Measurements from ENCODE around the gene SLC25A13. TPM values are rescaled to one million over a fixed set of nuclear protein-coding genes. Genes with fewer than 3 reads are reported as not detected.

Gene SLC25A13
- total and polyA plus RNA-seq, 9 donors = 11.4 to 32.6 (median 23.1) TPM

GRCh38 chr7:96179341-96179740 is 142.6 kb downstream of the SLC25A13 start:
- no peak for DNase-seq
- TF ChIP-seq CTCF (IDR thresholded peaks at IDR 0.05) (no peak), POLR2A (IDR thresholded peaks at IDR 0.05) (no peak), EP300 (IDR thresholded peaks at IDR 0.05) (no peak)
- H3K36me3 ChIP-seq = no peaks in the 10 kb centered on the region
- no peaks in the 10 kb centered on the region for H3K9me3 ChIP-seq
- WGBS, 3 donors = 72 to 82% (median 78%) methylated on average over 3 of the region's 3 CpGs
- no peaks in the 10 kb centered on the region for H3K4me1 ChIP-seq (ENCODE audit: insufficient read depth)
- no peak overlapping the region for H3K4me3 ChIP-seq
- intact Hi-C loops (cut with DNase I) = no loop called here
- no peak overlapping the region for H3K27ac ChIP-seq
- H3K27me3 ChIP-seq = no peaks in the 10 kb centered on the region

- no peaks in the 10 kb centered on the region for H3K27me3 ChIP-seq
- no peaks in the 10 kb centered on the region for H3K36me3 ChIP-seq
- 83 to 93% (median 87%) methylated on average over 2 of the region's 2 CpGs for WGBS, 3 donors
- H3K4me1 ChIP-seq (ENCODE audit: insufficient read depth) = no peaks in the 10 kb centered on the region
- H3K4me3 ChIP-seq = no peak overlapping the region
- TF ChIP-seq POLR2A (IDR thresholded peaks at IDR 0.05) = no peak
- no peak for TF ChIP-seq CTCF (IDR thresholded peaks at IDR 0.05)
- TF ChIP-seq EP300 (IDR thresholded peaks at IDR 0.05) = no peak
- H3K27ac ChIP-seq = no peak overlapping the region
- no peaks in the 10 kb centered on the region for H3K9me3 ChIP-seq
- no peak for DNase-seq
- intact Hi-C loops (cut with DNase I) = no loop called here
Measured at GRCh38 chr7:96178581-96178980, 143.3 kb downstream of the SLC25A13 start.

GRCh38 chr7:96177353-96177752 is 144.5 kb downstream of the SLC25A13 start:
- intact Hi-C loops (cut with DNase I) = no loop called here
- H3K27ac ChIP-seq = no peak overlapping the region
- no peaks in the 10 kb centered on the region for H3K4me1 ChIP-seq (ENCODE audit: insufficient read depth)
- DNase-seq = no peak
- no peaks in the 10 kb centered on the region for H3K36me3 ChIP-seq
- no peak for TF ChIP-seq POLR2A (IDR thresholded peaks at IDR 0.05)
- TF ChIP-seq EP300 (IDR thresholded peaks at IDR 0.05) = no peak
- TF ChIP-seq CTCF (IDR thresholded peaks at IDR 0.05) = no peak
- H3K9me3 ChIP-seq = no peaks in the 10 kb centered on the region
- H3K4me3 ChIP-seq = no peak overlapping the region
- H3K27me3 ChIP-seq = no peaks in the 10 kb centered on the region
- 91 to 93% (median 91%) methylated on average over 3 of the region's 3 CpGs for WGBS, 3 donors

- Histone ChIP-seq H3K4me3 (no peak overlapping the region), H3K27me3 (no peaks in the 10 kb centered on the region), H3K9me3 (no peaks in the 10 kb centered on the region), H3K36me3 (no peaks in the 10 kb centered on the region), H3K27ac (no peak overlapping the region), H3K4me1 (ENCODE audit: insufficient read depth) (peaks cover 2% of the 10 kb centered on the region)
- 88 to 90% (median 89%) methylated on average over 4 of the region's 4 CpGs for WGBS, 3 donors
- TF ChIP-seq POLR2A (IDR thresholded peaks at IDR 0.05) (no peak), CTCF (IDR thresholded peaks at IDR 0.05) (no peak), EP300 (IDR thresholded peaks at IDR 0.05) (no peak)
- DNase-seq = no peak
- intact Hi-C loops (cut with DNase I) = no loop called here
Measured at GRCh38 chr7:96174812-96175211, 147.1 kb downstream of the SLC25A13 start.

GRCh38 chr7:96173781-96174180 is 148.1 kb downstream of the SLC25A13 start:
- no peak overlapping the region for H3K27ac ChIP-seq
- H3K36me3 ChIP-seq = no peaks in the 10 kb centered on the region
- intact Hi-C loops (cut with DNase I) = no loop called here
- no peak overlapping the region for H3K4me3 ChIP-seq
- TF ChIP-seq POLR2A (IDR thresholded peaks at IDR 0.05) (no peak), EP300 (IDR thresholded peaks at IDR 0.05) (no peak), CTCF (IDR thresholded peaks at IDR 0.05) (no peak)
- no peaks in the 10 kb centered on the region for H3K9me3 ChIP-seq
- 91 to 95% (median 93%) methylated on average over 3 of the region's 3 CpGs for WGBS, 3 donors
- DNase-seq = no peak
- no peaks in the 10 kb centered on the region for H3K27me3 ChIP-seq
- peaks cover 3% of the 10 kb centered on the region for H3K4me1 ChIP-seq (ENCODE audit: insufficient read depth)
